Measurements from ENCODE around the gene ASTL. TPM values are rescaled to one million over a fixed set of nuclear protein-coding genes. Genes with fewer than 3 reads are reported as not detected.
A peak's percentile ranks its signal among the peaks of the same experiment; 100 is the strongest.

The ASTL gene
- polyA plus RNA-seq, 3 donors: 0.71 TPM; not detected in 2

DNA sequence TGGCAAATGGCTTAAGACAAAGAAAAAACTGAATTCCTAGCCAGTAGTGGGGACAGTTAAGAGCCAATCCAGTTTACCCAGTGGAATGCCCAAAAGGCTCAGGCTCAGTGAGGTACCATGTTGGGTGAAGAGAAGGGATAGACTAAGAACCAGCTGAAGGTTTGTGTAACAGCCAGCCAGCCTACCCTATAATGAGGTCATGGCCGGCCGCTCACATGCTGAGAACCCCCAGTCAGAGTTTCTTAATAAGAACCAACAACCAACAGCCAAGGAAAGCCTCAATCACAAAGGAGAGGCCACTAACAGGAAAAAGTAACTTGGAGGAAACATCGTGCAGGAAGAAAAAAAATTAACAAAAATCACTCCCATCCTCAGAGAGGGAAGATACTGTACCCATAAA, 32.3 kb upstream of the ASTL start:
- H3K36me3 Mint-ChIP-seq: no peaks in the 10 kb centered on the region
- Histone ChIP-seq H3K4me2 (replicated peaks; ENCODE audit: extremely low read depth, low read length, poor library complexity, severe bottlenecking) (no peak overlapping the region), H3K4me3 (replicated peaks in 1 of 3; ENCODE audit: low read depth in 2 of 3, low read length in 3 of 3) (no peak overlapping the region), H3K36me3 (replicated peaks in 1 of 2; ENCODE audit: control insufficient read depth in 1 of 2, insufficient read depth in 2 of 2, low read length in 2 of 2) (no peaks in the 10 kb centered on the region), H3K4me1 (ENCODE audit: control insufficient read depth in 1 of 2, insufficient read depth in 2 of 2, low read length in 2 of 2) (no peaks in the 10 kb centered on the region), H4K20me1 (ENCODE audit: insufficient read depth, low read length) (no peaks in the 10 kb centered on the region), H3K9me3 (replicated peaks in 1 of 2; ENCODE audit: control insufficient read depth in 1 of 2, insufficient read depth in 1 of 2, low read length in 2 of 2) (no peaks in the 10 kb centered on the region), H3K27me3 (ENCODE audit: control insufficient read depth in 2 of 2, insufficient read depth in 2 of 2, low read length in 2 of 2) (no peaks in the 10 kb centered on the region), H3K27ac (ENCODE audit: low read depth in 1 of 2, low read length in 2 of 2) (no peak overlapping the region), H3K79me2 (ENCODE audit: insufficient read depth, low read length) (no peaks in the 10 kb centered on the region), H2AFZ (ENCODE audit: insufficient read depth, low read depth, low read length, poor library complexity, severe bottlenecking) (no peak overlapping the region), H3K9ac (ENCODE audit: insufficient read depth, low read length, poor library complexity, severe bottlenecking) (no peak overlapping the region)
- no peak overlapping the region for H3K4me3 Mint-ChIP-seq
- intact Hi-C loops (cut with micrococcal nuclease): loop anchor here in 1 of 2 donors (10.0 kb wide), 3 partner anchors 56 to 176 kb away; partner anchors contain the start of genes ADRA2B and ANKRD36C
- TF ChIP-seq, protein P1, sequence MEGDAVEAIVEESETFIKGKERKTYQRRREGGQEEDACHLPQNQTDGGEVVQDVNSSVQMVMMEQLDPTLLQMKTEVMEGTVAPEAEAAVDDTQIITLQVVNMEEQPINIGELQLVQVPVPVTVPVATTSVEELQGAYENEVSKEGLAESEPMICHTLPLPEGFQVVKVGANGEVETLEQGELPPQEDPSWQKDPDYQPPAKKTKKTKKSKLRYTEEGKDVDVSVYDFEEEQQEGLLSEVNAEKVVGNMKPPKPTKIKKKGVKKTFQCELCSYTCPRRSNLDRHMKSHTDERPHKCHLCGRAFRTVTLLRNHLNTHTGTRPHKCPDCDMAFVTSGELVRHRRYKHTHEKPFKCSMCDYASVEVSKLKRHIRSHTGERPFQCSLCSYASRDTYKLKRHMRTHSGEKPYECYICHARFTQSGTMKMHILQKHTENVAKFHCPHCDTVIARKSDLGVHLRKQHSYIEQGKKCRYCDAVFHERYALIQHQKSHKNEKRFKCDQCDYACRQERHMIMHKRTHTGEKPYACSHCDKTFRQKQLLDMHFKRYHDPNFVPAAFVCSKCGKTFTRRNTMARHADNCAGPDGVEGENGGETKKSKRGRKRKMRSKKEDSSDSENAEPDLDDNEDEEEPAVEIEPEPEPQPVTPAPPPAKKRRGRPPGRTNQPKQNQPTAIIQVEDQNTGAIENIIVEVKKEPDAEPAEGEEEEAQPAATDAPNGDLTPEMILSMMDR (IDR thresholded peaks at IDR 0.05): no peak
- H3K9me3 Mint-ChIP-seq: peaks cover 0 to 2% (median 0%) of the 10 kb centered on the region in 7 donors
- 100% methylated on average over 2 of the region's 3 CpGs for WGBS (ENCODE audit: insufficient coverage)
- peaks cover 0 to 2% (median 2%) of the 10 kb centered on the region in 3 donors for H3K27me3 Mint-ChIP-seq (ENCODE audit: low read depth in 3 of 3)
- H3K4me1 Mint-ChIP-seq: peaks cover 2% of the 10 kb centered on the region
- DNase-seq: no peak
- no peak overlapping the region for H3K27ac Mint-ChIP-seq

DNA sequence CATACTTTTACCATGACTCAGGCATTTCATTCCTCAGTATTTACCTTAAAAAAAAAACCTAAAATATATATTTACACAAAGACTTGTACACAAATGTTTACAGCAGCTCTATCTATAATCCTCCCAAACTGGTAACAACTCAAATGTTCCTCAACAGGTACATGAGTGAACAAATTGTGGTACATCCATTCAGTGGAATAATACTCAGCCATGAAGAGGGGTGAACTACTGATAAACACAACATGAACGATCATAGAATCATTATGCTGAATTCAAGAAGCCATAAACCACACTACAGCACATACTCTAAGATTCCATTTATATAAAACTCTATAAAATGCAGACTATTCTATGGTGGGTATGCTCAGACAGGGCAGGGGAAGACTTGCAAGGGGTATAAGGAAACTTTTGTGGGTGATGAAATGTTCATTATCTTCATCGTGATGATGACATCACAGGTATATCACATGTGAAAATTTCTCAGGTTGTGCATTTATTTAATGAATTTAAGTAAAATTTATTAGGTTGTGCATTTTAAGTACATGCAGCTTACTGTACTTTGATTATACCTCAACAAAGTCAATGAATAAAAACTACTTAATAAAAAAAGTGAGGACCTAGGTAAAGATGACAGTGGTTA, 31.7 kb upstream of the ASTL start:
- no peak for DNase-seq
- H3K4me3 Mint-ChIP-seq: no peak overlapping the region
- intact Hi-C loops (cut with micrococcal nuclease): loop anchor here in 1 of 2 donors (10.0 kb wide), 3 partner anchors 55 to 175 kb away; partner anchors contain the start of genes ADRA2B and ANKRD36C
- H3K27ac Mint-ChIP-seq: peak overlapping the region in 1 of 7 donors; percentile 42
- no peaks in the 10 kb centered on the region for H3K27me3 ChIP-seq (ENCODE audit: control insufficient read depth in 2 of 2, insufficient read depth in 2 of 2, low read length in 2 of 2)
- no peaks in the 10 kb centered on the region for H3K79me2 ChIP-seq (ENCODE audit: insufficient read depth, low read length)
- no peaks in the 10 kb centered on the region for H4K20me1 ChIP-seq (ENCODE audit: insufficient read depth, low read length)
- H3K36me3 Mint-ChIP-seq: no peaks in the 10 kb centered on the region
- no peak overlapping the region for H2AFZ ChIP-seq (ENCODE audit: insufficient read depth, low read depth, low read length, poor library complexity, severe bottlenecking)
- WGBS (ENCODE audit: insufficient coverage): 100% methylated on average over 1 of the region's 2 CpGs
- H3K9me3 Mint-ChIP-seq: peaks cover 0 to 2% (median 0%) of the 10 kb centered on the region in 7 donors
- no peaks in the 10 kb centered on the region for H3K36me3 ChIP-seq (replicated peaks in 1 of 2; ENCODE audit: control insufficient read depth in 1 of 2, insufficient read depth in 2 of 2, low read length in 2 of 2)
- H3K9me3 ChIP-seq (replicated peaks in 1 of 2; ENCODE audit: control insufficient read depth in 1 of 2, insufficient read depth in 1 of 2, low read length in 2 of 2): no peaks in the 10 kb centered on the region
- H3K4me3 ChIP-seq (replicated peaks in 1 of 3; ENCODE audit: low read depth in 2 of 3, low read length in 3 of 3): no peak overlapping the region
- no peaks in the 10 kb centered on the region for H3K4me1 ChIP-seq (ENCODE audit: control insufficient read depth in 1 of 2, insufficient read depth in 2 of 2, low read length in 2 of 2)
- H3K27ac ChIP-seq (ENCODE audit: low read depth in 1 of 2, low read length in 2 of 2): no peak overlapping the region
- TF ChIP-seq, protein P1 (IDR thresholded peaks at IDR 0.05): no peak
- peaks cover 2% of the 10 kb centered on the region for H3K4me1 Mint-ChIP-seq
- H3K4me2 ChIP-seq (replicated peaks; ENCODE audit: extremely low read depth, low read length, poor library complexity, severe bottlenecking): no peak overlapping the region
- H3K27me3 Mint-ChIP-seq (ENCODE audit: low read depth in 3 of 3): peaks cover 0 to 2% (median 2%) of the 10 kb centered on the region in 3 donors
- H3K9ac ChIP-seq (ENCODE audit: insufficient read depth, low read length, poor library complexity, severe bottlenecking): no peak overlapping the region
